Measurements from ENCODE around the gene CD7.
A peak's percentile ranks its signal among the peaks of the same experiment; 100 is the strongest.

The CD7 gene

DNA sequence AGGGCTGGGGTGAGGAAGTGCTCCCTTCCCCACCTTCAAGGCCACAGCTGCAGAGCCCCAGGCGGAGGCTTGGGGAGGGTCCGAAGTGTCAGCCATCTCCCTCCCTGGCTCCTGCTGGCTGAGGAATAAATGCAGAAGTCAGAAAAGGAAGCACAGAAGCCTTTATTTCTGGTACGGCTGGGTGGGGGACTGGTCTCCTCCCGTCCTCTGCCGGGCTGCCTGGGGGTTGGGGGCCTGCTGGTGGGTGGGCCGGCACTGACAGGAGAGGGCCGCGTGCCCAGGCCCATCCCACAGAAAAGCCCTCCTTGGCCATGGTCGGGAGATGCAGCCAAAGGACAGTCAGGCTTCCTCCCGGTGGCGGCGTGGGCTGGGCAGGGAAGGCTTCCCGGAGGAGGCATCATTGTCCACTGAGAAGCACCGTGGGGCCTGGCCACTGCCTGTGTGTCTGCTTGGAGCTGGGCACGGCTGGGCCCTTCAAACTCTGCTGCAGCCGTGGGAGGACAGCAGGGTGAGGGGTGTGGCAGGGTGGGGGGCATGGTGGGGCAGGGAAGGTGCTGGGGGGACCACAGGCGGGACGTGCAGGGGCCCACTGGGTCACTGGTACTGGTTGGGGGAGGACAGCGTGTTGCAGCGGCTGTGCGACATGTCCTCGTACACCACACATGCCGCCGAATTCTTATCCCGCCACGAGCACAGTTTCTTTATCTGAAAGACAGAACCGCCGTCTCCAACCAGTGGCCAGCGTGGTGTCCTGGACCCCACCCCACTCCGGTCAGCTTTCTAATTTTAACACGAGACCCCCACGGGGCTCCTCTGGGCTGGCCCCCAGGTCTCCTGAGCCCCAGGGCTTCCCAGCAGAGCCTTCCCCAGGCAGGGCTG, 2.4 kb downstream of the CD7 start:
- no peak for DNase-seq (ENCODE audit: low read depth, low spot score)

- no peak for DNase-seq (ENCODE audit: low read depth, low spot score)
Measured at GRCh38 chr17:82314012-82314726, 3.2 kb downstream of the CD7 start.

GRCh38 chr17:82313195-82314011, 4.0 kb downstream of the CD7 start:
- no peak for DNase-seq (ENCODE audit: low read depth, low spot score)

DNA sequence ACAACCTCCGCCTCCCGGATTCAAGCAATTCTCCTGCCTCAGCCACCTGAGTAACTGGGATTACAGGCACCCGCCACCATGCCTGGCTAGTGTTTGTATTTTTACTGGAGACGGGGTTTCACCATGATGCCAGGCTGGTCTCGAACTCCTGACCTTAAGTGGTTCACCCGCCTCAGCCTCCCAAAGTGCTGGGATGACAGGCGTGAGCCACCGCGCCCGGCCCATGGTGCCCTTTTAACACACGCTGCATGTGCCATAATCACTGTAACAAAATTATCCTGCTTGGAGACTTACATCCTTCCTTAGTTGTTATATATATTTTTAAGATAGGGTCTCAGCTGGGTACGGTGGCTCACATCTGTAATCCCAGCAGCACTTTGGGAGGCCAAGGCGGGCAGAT, 5.4 kb downstream of the CD7 start:
- no peak for DNase-seq (ENCODE audit: low read depth, low spot score)

DNA sequence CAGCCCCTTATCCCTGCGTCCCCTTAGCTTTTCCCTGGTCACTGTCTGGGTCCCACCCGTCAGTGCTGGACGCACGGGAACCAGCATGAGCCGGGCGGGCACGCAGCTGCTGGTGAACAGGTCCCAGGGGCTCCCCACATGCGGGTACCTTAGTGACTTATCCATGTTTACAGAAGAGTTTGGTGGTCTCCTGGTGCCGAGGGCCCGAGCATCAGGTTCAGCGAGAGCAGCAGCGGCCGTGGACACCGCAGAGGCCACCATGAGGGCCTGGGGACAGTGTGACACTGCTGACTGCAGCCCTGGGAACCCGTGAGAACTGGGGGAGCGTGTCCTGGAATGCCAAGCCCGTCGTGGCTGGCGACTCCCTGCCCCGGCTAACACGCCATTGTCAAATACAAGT, 6.5 kb downstream of the CD7 start:
- DNase-seq (ENCODE audit: low read depth, low spot score): no peak

- DNase-seq (ENCODE audit: low read depth, low spot score): no peak
Measured at GRCh38 chr17:82309656-82310570, 7.5 kb downstream of the CD7 start.

DNA sequence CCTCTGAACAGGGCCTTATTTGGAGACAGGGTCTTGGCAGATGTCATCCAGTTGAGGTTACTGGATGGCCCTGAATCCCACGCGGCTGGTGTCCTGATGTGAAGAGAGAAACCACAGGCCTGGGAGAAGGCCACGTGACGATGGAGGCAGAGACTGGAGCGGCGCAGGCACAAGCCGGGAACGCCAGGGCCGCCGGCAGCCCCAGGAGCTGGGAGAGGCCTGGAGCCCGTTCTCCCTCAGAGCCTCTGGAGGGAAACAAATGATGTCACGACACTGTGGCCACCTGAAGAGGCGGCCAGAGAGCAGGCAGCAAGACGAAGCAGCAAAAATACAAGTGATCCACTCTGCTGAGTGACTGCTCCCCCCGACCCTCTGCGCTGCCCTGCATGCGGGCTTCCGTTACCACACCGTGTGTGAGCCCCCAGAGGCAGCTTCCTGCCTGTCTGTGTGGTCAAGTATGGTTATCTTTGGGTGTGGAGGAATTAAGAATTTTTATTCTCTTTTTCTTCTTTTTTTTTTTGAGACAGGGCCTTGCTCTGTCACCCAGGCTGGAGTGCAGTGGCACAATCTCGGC, 11.6 kb downstream of the CD7 start:
- DNase-seq (ENCODE audit: low read depth, low spot score): no peak

GRCh38 chr17:82304826-82305726, 12.3 kb downstream of the CD7 start:
- no peak for DNase-seq (ENCODE audit: low read depth, low spot score)

- no peak for DNase-seq (ENCODE audit: low read depth, low spot score)
Measured at GRCh38 chr17:82303944-82304808, 13.2 kb downstream of the CD7 start.

GRCh38 chr17:82302991-82303943, 14.1 kb downstream of the CD7 start:
- DNase-seq (ENCODE audit: low read depth, low spot score): no peak

DNA sequence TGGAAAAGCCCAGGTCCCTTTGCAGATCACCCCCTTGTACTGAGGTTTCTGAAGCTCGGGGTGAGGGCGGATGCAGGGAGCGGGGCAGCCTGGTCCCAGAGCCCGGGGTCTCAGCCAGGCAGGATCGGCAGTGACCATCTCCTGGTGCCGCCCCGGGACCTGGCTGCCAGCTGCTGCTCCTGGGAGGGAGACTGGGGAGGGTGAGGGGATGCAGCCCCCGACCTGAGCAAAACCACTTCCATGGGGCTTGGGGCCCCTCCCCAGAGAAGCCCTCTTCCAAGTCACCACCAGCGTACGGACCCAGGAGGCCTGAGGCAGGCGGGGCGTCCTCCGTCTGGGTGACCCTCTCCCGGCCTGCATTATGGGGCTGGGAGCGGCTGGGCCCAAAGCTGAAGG, 14.8 kb downstream of the CD7 start:
- DNase-seq (ENCODE audit: low read depth, low spot score): no peak

GRCh38 chr17:82301916-82302567, 15.4 kb downstream of the CD7 start:
- no peak for DNase-seq (ENCODE audit: low read depth, low spot score)

GRCh38 chr17:82301300-82301915, 16.0 kb downstream of the CD7 start:
- no peak for DNase-seq (ENCODE audit: low read depth, low spot score)

- DNase-seq (ENCODE audit: low read depth, low spot score): peak; percentile 84
Measured at GRCh38 chr17:82300707-82301270, 16.6 kb downstream of the CD7 start.

GRCh38 chr17:82300228-82300627, 17.2 kb downstream of the CD7 start:
- no peak for DNase-seq (ENCODE audit: low read depth, low spot score)

DNA sequence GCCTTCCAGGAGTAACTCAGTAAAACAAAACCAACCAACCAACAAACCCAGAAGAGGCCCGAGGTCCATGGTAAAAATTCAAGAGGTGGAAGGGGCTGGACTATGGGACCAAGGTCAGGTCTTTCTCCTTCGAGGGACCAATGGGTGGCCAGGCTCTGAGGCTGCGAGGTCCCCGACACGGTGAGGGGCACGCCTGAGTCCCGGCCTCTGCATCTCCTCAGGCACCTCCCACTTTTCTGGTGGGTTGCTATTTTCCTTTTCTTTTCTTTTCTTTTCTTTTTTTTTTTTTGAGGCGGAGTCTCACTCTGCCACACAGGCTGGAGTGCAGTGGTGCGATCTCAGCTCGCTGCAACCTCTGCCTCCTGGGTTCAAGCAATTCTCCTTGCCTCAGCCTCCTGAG, 18.0 kb downstream of the CD7 start:
- DNase-seq (ENCODE audit: low read depth, low spot score): no peak

Data from astrocyte of the hippocampus (primary cell).